Stimulated activated CD4-positive, alpha-beta T cell treated with anti-CD3 and anti-CD28 coated beads, Interleukin-4, amount 100 ng/mL, for 1 hour (primary cell): ENCODE results near the gene EMSY.
"Not testable (repeated sequence)": the region's sequence is repeated elsewhere in the genome, so short reads cannot be mapped to it uniquely, and the experiment has no call there.

ENCODE experiments used
- DNase-seq: peaks from one replicate; pipeline ENCODE4 v3.0.0-alpha.2; 2020

EMSY gene

GRCh38 chr11:76577226-76577920, 132.6 kb downstream of the EMSY start:
- no peak for DNase-seq

DNA sequence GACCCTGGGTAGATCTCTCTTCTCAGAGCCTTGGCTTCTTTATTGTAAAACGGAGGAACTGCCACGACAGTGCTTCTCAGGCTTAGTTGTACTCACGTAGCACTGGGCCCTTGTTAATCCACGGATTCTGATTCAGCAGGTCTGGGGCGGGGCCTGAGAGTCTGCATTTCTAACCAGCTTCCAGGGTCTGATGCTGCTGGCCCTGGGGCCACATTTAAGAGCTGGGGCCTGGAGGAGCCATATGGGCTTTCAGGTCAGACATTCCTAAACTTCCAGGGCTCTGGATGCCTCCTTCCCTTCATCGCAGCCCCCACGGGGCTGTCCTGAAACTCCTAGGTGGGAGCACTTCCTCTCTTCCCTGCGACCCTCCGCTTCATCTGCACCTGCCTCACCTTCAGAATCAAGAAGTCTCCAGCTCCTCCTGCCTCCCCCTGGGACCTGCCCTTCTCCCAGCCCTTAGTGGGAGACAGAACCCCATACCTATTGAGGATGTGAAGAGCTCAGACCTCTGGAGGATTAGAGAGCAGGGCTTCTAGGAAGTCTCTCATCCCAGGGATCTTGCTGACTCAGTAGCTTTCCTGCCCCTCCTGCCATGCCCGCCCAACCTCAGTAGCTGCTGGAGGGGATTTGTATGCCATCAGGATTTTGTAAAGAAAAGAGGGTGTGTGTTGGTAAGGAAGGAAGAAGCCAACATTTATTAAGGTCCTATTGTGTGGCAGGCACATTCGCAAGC, 133.3 kb downstream of the EMSY start:
- no peak for DNase-seq

DNA sequence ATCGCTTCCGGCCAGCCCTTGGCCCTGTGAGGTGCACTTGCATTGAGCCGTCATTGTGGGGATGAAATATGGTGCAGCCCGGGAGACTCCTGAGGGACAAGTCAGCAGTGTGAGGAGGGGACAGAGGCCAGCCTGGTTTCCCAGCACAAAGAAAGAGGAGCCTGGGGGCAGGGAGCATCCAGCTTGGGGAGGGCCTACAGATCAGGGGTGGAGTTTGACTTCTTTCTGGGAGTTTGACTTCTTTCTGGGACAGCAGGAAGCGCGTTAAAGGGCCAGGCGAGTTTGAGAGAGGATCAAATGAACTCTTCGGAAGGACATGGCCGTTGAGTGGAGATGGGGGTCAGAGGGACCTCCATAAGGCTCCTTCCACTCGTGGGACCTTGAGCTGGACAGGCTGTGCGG, 133.8 kb downstream of the EMSY start:
- no peak for DNase-seq

DNA sequence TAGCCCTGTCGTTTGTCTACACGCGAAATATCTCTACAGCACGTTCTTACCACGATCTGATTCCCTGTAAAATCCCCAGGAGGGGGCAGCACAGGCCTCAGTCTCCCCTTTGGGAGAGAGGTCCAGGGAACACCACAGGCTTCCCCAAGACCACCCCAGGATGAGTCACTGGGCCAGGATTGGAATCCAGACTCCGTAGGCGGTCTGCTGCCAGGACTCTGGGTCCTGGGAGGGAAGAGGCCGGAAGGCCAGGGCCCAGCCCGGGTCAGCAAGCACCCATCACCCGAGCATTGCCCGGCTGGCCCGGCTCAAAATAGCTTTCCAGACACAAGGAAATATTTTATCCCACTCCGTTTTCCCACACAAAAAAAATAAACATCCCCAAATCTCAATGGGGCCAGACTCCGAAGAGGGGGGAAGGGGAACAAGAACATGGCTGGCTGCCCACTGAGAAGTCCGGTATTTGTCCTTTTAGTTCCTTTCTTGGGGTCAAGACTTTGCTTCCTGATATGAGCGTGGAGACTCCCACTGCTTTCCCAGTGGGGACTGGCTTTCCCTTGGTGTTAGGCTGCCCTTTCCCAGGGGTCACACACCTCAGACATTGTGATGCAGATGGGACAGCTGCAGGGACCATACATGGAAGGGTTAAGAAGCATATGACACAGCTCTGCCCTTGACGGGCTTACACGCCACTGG, 134.4 kb downstream of the EMSY start:
- no peak for DNase-seq

DNA sequence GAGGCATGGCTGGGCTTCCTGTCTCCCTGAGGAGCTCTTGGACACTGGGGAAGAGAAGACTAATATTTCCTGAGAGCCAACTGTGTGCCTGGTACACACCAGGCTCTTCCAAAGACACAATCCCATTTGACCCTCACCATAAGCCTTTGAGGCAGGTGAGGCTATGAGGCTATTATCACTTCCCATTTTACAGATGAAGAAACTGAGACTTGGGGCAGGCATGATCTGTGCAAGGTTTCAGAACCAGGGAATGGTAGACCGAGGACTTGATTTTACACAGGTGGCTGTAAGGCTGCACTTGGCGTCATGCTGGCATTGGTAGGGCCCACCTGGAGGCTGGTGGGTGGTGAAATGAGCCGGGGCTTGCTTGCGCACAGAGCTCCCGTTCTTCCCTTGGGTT, 134.9 kb downstream of the EMSY start:
- DNase-seq, result no peak

DNA sequence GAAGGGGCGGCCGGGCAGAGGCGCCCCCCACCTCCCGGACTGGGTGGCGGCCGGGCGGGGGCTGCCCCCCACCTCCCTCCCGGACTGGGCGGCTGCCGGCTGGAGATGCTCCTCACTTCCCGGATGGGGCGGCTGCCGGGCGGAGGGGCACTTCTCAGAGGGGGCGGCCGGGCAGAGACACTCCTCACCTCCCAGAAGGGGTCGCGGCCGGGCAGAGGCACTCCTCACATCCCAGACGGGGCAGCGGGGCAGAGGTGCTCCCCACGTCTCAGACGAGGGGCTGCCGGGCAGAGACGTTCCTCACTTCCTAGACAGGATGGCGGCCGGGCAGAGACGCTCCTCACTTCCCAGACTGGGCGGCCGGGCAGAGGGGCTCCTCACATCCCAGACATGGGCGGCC, 137.7 kb downstream of the EMSY start:
- not testable (repeated sequence) for DNase-seq

GRCh38 chr11:76587820-76588454, 143.1 kb downstream of the EMSY start:
- DNase-seq, result no peak

- DNase-seq, result peak; percentile 43
These were observed 143.9 kb downstream of the EMSY start for GRCh38 chr11:76588455-76589325.

DNA sequence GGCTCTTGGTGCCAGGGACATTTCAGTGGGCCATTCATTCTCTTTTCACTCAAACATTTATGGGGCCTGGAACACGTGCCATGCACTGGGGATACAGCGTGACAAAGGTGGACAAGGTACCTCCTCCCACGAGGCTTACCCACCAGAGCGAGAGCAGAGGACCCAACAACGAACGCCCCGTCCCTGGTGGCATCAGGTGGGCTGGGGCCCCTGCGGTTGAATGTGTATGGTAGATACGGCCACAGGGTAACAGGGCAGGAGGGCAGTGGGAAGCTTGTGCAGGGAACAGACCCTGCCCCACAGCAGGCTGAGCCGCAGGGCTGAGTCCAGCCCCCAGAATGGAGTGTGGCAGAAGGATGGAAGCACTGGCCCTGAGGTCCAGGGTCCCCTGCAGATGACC, 144.7 kb downstream of the EMSY start:
- DNase-seq, result no peak

DNA sequence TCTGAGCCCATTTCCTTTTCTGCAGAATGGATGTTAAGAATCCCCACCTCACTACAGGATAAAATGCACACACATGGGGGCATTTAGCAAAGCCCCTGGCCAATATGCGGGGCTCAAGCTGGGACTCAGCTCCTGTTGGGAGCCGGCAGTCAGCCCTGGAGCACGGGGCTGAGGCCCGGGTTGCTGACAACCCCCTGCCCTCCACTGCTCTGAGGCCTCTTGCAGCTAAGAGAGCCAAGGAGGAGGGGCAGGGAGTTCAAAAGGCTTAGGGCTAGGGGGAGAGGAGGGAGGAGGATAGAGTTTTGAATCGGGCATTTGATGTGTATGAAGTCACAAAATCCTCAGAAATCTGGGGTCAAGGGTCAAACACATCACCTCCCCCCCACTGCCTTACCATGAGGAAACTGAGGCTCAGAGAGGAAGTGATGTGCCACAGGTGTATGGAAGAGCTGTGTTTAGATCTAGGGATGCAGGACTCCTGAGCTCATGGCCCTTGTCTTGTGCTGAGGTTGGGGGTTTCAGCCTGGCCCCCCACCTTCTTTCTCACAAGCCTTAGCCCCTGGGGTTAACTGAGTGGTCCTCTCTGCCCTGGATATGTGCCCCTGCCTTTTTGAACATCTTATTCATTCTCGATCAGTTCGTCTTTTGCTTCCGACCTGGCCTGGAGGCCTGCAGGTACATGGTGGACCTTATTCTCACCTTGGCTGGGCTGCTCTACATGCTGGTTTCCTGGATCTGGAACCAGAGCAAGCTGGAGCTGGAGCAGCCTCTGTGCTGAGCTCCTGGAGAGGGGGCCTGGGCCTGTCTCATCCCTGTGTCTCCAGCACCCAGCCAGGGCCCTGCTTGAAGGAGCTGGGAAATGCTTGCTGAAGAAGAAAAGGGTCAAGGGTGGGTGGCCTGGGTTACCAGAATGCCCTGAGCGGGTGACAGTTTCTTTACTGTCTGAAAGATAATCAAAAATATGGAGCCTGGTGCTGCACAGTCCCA, 145.4 kb downstream of the EMSY start:
- no peak for DNase-seq

DNA sequence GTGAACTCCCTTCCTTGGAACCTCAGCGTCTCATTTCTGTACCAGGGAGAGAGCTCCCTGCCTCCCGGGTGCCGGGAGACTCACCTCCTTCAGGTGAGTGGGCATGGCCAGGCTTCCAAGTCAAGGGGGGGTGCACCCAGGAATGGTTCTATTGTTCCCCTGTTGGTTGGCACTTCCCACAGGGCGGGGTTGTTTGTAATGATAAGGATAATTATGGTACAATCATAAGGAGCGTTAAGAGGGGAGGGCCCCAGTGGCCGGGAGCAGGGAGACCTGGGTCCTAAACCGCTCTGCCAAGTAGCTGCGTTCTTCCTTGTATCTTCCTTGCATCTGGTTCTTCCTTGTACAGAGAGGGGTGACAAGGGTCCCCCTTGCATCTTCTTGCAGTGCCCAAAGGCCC, 146.6 kb downstream of the EMSY start:
- DNase-seq, result no peak

DNA sequence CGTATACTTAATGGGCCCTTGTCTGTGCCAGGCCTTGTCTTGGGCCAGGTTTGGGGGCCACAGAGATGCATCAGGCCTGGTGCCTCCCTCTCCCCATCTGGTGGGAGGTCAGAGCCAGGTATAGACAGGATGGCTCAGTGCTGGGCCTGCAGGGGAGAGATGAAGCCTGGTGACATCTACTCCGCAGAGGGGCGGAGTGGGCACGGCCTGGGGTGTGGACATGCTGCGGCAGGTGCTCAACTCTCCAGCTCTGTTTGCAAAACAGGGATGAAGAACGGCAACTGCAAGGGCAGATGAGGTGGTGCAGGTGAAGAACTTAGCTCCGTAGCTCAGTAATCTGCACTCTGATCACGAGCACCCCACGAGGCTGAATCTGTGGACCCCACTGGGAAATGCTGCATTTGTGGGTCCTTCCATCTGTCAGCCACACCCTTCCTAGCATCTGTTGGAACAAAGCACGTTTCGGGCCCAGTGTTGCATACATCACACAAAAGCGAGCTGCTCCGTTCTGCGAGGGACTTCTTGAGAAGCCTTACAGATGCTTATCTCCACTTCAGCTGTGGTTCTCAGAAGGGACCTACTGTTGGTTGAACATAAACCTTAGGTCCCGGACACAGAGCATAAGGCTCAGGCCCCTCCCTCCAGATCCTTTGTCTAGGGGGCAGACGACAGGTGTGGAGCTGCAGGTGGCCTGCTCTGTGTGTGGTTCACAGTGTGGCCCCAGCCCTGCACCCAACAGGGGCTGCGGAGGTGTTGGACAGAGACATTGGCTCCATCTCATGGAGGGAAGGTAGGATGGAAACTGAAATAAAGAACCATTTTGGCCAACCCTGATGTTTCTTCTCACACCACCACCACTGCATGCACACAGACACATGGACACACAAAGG, 147.5 kb downstream of the EMSY start:
- DNase-seq, result no peak

DNA sequence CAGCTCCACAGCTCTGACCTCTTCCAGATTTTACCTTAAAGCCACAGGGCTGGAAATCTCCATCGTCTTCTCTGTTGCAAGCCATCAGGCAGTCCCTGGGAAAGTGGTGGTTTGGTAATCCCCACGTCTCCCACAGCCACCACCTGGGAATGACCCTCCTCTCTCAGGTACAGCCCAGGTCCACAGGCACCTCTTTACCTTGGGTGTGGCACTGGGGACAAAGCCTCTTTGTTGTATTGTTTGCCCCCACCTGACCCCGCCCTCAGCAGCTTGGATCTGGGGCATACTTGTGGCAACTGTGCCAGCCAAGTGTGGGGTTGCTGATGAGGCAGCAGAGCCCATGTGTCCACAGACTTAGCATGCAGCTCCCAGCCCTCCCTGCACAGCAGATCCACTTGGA, 148.1 kb downstream of the EMSY start:
- no peak for DNase-seq

GRCh38 chr11:76595091-76595490, 150.3 kb downstream of the EMSY start:
- DNase-seq, result not testable (repeated sequence)

DNA sequence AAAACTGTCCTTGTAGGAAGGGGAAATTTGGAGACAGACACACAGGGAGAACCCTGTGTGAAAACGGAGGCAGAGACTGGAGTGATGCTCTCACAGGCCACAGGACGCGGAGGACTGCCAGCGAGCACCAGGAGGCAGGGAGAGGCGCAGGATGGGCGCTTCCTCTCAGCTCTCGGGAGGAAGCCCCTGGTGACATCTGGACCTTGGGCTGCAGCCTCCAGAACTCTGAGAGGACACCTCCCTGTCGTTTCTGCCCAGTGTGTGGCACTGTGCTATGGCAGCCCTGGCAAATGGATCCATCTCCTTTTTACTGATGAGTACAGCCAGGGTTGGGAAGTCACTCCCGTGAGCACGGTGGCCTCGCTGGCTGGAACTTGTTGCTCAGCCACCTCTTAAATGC, 151.8 kb downstream of the EMSY start:
- DNase-seq, result no peak

- DNase-seq, result no peak
These were observed 153.0 kb downstream of the EMSY start for GRCh38 chr11:76597533-76598425.

DNA sequence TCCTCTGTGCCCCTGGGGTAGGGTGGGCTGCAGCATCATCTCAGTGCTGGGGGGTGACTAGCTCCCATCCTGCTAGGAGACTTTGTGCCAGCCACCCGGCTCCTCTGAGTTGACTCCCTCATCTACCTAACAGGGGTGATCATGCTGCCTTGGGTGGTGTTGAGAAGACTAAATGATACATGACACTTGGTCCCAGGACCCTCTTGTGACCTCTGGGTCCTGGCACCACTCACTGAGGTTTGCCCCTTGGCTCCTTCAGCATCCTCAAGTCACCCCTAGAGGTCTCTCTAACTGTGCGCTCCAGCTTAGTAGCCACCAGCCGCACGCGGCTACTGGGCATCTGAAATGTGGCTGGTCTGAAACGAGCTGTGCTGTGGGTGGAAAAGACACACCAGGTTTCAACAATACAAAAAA, 153.6 kb downstream of the EMSY start:
- no peak for DNase-seq

DNA sequence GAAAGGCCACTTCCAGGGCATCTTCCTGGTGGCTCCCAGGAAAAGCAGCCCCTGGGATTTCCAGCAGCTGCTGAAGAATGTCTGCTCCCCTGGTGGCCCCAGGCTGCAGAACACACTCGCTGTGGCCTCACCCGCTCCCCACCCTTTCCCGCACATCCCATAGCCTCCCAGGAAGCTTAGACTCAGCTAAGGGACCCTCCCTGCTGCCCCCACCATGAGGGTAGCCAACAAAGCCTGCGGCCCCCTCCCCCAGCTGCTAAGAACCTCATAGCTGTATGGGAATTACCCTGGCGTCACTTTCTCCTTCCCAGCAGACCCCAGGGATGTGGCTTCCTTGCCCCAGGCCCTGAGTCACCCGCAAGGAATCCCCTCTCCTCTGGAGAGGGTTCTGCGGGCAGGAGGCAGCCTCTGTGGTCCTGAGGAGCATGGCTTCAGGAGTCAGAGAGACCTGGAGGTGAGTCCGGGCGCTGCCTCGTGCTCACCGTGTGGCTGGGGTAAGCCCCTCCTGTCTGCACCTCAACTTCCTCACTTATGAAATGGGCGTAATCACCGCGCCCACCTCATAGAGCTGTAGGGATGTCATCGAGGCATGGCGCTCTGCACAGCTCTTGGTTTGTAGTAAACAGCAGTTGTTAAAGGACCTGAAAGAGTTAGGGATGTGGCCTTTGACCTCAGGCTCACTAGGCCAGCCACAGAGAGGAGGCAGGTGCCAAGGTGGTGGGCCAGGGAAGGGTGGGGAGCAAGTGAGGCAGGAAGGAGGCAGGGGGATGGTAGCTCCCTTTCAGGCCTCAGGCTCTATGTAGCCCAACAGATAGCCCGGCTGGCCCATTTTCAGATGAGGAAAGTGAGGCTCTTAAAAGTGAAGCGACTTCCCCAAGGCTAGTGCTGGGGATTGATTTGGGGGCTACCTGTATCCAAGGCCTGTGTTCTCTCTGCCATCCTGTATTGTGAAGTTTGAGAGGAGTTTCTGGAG, 154.5 kb downstream of the EMSY start:
- no peak for DNase-seq
